Measurements from ENCODE around the gene TMEM41B. TPM values are rescaled to one million over a fixed set of nuclear protein-coding genes. Genes with fewer than 3 reads are reported as not detected.

The TMEM41B gene
- total RNA-seq, 2 donors from 2014 or later = 18.3 to 20.7 TPM

DNA sequence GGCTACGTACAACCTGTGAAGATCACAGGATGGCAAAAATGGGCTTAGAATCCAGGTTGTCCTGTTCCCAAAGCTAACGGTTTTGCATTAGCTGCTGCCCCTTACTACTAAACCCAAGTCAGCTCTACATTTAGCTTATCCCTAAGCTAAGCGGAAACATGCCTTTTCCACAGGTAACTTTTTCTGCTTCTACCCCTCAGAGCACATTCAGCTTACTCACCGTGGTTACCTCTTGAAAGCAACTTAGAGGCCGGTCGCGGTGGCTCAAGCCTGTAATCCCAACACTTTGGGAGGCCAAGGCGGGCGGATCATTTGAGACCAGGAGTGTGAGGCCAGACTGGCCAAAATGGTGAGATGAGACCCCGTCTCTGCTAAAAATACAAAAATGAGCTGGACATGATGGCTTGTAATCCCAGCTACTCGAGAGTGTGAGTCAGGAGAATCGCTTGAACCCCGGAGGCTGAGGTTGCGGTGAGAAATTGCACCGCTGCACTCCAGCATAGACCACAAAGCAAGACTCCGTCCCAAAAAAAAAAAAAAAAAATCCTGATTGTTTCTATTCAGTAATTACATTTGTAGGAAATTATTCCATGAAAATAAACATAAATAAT is 790 bp upstream of the TMEM41B start:
- intact Hi-C loops (cut with DNase I) = loop anchor here in 1 of 2 donors (5.0 kb wide), 1 partner anchor 47 kb away; no protein-coding TSS in a partner anchor
- ATAC-seq (no peak), DNase-seq (no peak)

- ATAC-seq (peak; percentile 38 to 43), DNase-seq (no peak)
- intact Hi-C loops (cut with DNase I) = no loop called here
These were observed 624 bp downstream of the TMEM41B start for GRCh38 chr11:9313648-9314290.

GRCh38 chr11:9310485-9311090 is 3.8 kb downstream of the TMEM41B start:
- ATAC-seq = no peak

DNA sequence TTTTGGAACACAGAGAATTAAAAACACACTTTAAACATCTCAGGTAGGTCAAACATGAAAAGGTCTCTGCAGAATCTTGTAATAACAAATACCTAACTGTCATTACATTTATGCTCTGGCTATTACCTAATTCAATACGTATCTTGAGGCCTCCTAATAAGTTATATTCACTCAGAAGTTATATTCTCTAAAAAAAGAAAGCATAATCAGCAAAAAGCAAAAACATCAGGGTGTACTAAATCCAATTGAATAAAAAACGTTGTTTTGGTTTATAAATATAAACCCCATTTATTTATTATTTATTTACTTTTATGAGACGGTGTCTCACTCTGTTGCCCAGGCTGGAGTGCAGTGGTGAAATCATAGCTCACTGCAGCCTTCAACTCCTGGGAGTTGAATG is 10.2 kb downstream of the TMEM41B start:
- ATAC-seq (no peak), DNase-seq (no peak)
- intact Hi-C loops (cut with DNase I) = no loop called here

More at GRCh38 chr11:9310485-9311090, 3.8 kb downstream of the TMEM41B start:
- no peak for DNase-seq
- intact Hi-C loops (cut with DNase I) = no loop called here

GRCh38 chr11:9302448-9302847 is 11.9 kb downstream of the TMEM41B start:
- intact Hi-C loops (cut with DNase I) = no loop called here
- ATAC-seq (no peak), DNase-seq (no peak)

GRCh38 chr11:9301720-9302119 is 12.7 kb downstream of the TMEM41B start:
- no peak for ATAC-seq
- intact Hi-C loops (cut with DNase I) = no loop called here
- no peak for DNase-seq

DNA sequence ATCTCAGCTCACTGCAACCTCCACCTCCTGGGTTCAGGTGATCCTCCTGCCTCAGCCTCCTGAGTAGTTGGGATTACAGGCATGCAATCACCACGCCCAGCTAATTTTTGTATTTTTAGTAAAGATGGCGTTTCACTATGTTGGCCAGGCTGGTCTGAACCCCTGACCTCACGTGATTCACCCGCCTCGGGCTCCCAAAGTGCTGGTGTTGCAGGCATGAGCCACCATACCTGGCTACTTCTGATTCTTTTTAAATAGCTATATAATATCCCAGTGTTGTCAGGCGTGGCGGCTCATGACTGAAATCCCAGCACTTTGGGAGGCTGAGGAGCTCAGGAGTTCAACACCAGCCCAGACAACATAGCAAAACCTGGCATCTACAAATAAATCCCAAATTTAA is 20.7 kb downstream of the TMEM41B start:
- no peak for DNase-seq
- no peak for ATAC-seq
- intact Hi-C loops (cut with DNase I) = no loop called here

DNA sequence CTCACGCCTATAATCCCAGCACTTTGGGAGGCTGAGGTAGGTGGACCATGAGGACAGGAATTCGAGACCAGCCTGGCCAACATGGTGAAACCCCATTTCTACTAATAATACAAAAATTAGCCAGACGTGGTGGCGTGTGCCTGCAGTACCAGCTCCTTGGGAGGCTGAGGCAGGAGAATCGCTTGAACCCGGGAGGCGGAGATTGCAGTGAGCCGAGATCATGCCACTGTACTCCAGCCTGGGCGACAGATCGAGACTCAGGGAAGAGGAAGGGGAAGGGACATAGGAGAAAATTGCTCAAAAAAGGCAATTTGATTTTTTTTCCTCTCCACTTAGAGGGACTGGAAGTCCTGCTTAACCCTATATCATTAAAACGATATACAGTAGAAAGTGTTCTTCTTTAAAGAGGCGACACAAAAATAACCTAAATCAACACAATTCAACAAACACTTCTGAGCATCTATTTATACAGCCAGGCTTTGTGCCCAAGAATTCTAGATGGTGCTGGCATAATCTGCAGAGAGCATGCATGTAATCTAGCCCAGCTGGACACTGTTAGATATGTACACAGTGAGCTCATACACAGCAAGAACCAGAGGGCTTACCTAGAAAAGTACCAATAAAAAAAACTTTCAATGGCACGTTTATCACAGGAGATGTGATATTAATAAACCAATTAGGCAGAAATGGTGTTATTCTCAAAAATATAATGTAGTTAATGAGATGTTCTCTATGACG is 28.4 kb downstream of the TMEM41B start:
- peak; percentile 87 to 94 for ATAC-seq
- no peak for DNase-seq
- intact Hi-C loops (cut with DNase I) = no loop called here

DNA sequence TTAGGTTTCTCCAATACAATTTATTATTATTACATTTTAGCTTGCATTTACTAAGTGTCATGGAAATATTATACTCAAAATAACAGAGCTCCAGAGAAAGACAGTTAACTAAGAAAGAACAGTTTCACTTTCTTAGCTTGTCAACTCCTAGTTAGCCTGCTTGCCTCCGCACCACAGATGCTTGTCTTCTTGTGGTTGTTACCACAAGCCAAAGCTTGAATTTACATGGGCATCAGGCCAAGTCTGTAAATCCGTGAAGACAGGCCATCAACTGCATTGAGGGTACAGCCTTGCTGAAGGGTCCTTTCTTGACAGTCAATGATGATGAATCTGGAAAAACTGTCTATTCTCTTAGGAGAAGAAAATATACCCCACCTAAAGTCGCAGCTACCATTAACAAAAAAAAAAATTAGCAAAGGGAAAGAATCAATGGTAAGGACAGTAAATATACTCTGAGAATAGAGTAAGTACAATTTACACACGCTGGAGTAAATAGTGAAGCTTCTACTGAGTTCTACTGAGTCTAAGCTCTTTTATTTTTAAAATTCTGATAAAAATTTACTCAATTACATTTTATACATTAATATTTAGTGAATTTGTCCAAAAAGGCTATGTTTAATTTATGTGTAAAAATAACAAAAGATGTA is 33.6 kb downstream of the TMEM41B start:
- intact Hi-C loops (cut with DNase I) = no loop called here
- ATAC-seq (no peak), DNase-seq (no peak)

DNA sequence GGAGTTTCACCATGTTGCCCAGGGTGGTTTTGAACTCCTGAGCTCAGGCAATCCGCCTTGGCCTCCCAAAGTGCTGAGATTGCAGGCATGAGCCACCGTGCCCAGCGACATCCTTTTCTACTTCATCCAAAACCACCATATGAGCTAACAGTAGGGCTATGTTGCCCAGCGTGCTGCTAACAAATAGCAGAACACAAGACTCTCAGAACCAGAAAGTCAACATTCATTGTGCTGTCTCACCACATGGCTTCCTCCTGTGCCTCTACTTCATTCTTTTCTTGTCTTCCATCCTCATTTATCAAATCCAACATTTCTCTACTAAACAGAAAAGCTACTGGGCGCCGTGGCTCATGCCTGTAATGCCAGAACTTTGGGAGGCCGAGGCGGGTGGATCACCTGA is 37.2 kb downstream of the TMEM41B start:
- ATAC-seq = no peak
- intact Hi-C loops (cut with DNase I) = no loop called here
- no peak for DNase-seq

- DNase-seq = no peak
- intact Hi-C loops (cut with DNase I) = no loop called here
- no peak for ATAC-seq
These were observed 37.8 kb downstream of the TMEM41B start for GRCh38 chr11:9276571-9276970.

DNA sequence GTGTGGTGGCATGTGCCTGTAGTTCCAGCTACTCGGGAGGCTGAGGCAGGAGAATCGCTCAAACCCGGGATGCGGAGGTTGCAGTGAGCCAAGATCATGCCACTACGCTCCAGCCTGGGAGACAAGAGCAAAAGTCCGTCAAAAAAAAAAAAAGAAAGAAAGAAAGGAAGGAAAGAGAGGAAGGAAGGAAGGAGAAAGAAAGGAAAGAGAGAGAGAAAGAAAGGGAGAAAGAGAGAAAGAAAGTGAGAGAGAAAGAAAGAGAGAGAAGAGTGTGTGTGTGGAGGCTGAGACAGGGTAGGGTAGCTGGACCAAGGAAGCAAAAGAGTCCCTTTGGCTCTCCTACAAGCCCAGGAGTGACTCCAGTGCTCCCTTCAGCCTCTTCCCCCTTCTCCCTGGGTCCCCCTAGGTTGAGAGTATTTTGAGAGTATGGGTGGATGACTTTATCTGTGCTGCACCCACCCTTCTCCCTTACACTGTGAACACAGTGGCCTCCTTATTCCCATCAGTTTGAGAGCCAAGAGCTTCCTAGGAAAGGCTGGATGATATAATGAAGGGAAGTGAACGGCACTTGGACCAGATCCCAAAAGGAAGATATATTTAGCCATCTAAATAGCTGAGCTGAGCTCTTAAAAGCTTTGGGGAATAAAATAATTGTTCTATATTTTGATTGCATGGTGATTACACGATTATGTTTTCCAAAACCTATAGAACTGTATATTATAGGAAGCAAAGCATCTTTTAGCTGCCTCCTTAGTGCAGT is 39.7 kb downstream of the TMEM41B start:
- peak; percentile 59 to 70 for ATAC-seq
- no peak for DNase-seq

DNA sequence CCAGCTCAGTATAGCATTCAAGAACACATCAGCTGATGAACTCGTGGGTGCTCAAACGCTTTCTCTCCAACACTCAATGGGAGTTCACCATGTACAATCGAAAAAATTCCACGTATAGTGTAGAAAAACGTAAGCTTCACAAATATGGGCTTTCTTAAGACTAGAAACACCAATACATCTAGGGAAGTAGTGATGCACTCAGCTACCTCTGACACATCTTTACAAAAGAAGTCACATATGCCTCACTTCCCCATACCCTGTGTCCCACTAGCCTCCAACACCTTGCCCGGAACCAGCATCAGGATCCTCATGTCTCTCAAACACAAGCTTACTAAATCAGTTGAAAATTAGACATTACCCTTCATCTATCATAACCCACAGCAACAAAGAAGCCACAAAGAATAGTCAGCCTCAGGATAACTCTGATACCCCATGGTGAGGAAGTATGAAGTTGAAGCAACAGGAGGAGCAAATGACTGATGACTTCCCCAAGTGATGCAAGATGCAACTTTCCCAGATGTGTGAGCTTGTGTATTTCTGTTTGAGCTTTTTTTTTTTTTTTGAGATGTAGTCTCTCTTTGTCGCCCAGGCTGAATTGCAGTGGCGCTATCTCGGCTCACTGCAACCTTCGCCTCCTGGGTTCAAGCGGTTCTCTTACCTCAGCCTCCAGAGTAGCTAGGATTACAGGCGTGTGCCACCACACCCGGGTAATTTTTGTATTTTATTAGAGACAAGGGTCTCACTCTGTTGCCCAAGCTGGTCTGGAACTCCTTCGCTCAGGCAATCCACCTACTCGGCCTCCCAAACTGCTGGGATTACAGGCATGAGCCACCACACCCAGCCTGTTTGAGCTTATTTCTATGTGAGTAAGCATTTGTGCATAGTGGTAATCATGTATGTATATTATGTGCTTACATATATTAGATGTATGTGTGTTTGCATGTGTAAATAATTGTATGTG is 40.7 kb downstream of the TMEM41B start:
- ATAC-seq = peak in 1 of 2 donors; percentile 18

More for the DNA sequence above, 39.7 kb downstream of the TMEM41B start:
- intact Hi-C loops (cut with DNase I) = no loop called here

DNA sequence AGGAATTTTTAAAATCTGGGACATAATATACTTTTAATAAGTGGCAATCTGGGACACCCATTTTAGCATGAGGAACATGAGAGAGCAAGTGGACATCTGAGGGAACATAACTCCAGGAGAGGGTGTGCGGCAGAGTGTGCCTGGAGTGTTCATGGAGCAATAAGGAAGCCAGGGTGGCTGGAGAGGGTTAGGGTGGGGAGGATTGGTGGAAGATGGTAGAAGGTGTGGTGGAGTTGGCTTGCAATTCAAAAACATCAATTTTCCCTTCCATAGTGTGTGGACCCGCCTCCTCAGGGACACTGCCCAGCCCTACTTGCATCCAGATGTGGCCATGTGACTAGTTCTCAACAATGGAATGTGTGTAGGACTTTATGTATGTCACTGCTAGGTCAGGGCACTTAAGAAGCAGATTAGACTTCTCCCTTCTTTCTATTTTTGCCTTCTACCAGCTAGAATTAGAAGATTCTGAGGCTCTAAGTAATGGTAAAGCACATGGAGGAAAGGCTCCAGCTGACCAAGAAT is 44.8 kb downstream of the TMEM41B start:
- no peak for ATAC-seq
- no peak for DNase-seq
- intact Hi-C loops (cut with DNase I) = loop anchor here in 1 of 2 donors (10.0 kb wide), 1 partner anchor 115 kb away; the partner anchor contains the start of gene IPO7

More for the DNA sequence above, 40.7 kb downstream of the TMEM41B start:
- DNase-seq = no peak
- intact Hi-C loops (cut with DNase I) = no loop called here

GRCh38 chr11:9267680-9268079 is 46.7 kb downstream of the TMEM41B start:
- ATAC-seq (no peak), DNase-seq (no peak)
- intact Hi-C loops (cut with DNase I) = loop anchor here in 1 of 2 donors (10.0 kb wide), 1 partner anchor 117 kb away; the partner anchor contains the start of gene IPO7

- intact Hi-C loops (cut with DNase I) = loop anchor here in 1 of 2 donors (10.0 kb wide), 1 partner anchor 118 kb away; the partner anchor contains the start of gene IPO7
- DNase-seq = no peak
- no peak for ATAC-seq
These were observed 47.5 kb downstream of the TMEM41B start for GRCh38 chr11:9266926-9267325.

- intact Hi-C loops (cut with DNase I) = loop anchor here in 1 of 2 donors (10.0 kb wide), 1 partner anchor 119 kb away; the partner anchor contains the start of gene IPO7
- ATAC-seq = no peak
- DNase-seq = no peak
These were observed 48.2 kb downstream of the TMEM41B start for GRCh38 chr11:9266132-9266736.
